ENCODE results near the gene SMIM5.

SMIM5 gene

DNA sequence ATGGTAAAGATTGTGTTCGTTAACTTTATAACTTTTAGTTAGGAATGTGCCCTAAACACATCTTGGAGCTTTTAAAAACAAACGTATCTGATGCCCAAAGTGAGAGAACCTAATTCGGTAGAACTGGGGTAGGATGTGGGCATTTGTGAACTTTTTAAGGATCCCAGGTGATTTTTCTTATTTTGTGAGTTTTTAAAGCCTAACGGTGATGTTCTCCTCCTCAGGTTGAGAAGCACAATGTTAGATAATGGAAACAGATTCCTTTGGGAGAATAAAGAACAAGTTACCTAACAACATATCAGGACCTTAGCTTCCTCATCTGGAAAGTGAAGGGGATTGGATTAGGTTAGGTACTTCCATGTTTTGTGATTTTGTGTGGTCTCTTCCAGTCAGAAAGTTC lies 34.6 kb downstream of the SMIM5 start:
- no peak for DNase-seq (ENCODE audit: low spot score)

GRCh38 chr17:75668489-75668888 lies 35.3 kb downstream of the SMIM5 start:
- DNase-seq (ENCODE audit: low spot score), result no peak

DNA sequence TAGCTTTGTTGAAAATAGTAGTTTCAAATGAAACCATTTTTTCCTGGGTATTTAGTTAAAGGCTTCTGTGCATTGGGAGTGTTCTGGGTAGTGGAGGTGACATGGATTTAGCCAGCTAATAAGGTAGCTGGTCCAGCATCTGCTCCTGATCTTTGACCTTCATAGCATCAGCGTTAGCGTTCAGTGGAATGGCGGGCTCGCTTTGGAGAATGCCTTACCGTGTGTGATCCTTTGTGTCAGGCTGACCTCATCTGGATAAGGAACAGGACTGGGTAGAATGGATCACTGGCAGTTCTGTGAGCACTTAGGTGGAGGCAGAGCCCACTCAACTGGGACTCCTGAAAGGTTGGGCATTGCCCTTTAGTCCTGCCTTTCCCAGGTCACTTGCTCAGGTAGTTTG lies 37.6 kb downstream of the SMIM5 start:
- no peak for DNase-seq (ENCODE audit: low spot score)

GRCh38 chr17:75672011-75672410 lies 38.8 kb downstream of the SMIM5 start:
- DNase-seq (ENCODE audit: low spot score), result no peak

DNA sequence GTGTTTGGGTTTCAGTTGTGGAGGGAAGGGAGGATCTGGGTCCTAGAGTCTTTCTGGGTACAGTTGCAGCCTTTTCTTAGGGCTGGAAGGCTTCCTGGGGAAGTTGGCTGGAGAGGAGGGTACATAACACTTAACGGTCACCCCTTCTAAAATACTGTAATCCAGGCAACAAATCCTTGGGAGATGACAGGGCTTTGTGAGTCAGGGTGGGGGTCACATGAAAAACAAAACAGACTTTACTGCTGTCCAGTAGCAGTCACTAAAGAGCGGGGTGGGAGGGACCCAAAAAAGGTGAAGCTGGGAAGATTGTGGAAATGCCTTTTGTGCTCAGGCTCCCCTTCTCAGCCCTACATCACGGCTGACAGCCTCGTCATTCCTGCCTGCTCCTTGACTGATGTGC lies 40.3 kb downstream of the SMIM5 start:
- DNase-seq (ENCODE audit: low spot score), result no peak

DNA sequence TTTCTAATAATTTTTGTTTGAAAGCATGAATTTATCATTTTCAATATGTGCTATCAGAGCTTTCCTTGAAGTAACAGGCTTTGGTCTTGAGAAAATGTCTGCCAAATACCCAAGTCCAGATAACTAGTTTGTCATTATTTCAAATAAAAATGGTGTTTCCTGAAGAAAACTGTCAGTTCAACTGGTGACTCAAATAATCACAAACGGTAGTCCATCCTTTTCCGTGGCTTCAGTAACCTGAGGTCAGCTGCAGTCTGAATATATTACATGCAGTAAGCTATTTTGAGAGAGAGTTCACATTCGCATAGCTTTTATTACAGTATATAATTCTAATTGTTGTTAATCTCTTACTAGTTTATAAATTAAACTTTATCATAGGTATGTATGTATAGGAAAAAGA lies 43.2 kb downstream of the SMIM5 start:
- DNase-seq (ENCODE audit: low spot score), result no peak

GRCh38 chr17:75679706-75680211 lies 46.5 kb downstream of the SMIM5 start:
- no peak for DNase-seq (ENCODE audit: low spot score)

GRCh38 chr17:75680431-75680830 lies 47.2 kb downstream of the SMIM5 start:
- no peak for DNase-seq (ENCODE audit: low spot score)

DNA sequence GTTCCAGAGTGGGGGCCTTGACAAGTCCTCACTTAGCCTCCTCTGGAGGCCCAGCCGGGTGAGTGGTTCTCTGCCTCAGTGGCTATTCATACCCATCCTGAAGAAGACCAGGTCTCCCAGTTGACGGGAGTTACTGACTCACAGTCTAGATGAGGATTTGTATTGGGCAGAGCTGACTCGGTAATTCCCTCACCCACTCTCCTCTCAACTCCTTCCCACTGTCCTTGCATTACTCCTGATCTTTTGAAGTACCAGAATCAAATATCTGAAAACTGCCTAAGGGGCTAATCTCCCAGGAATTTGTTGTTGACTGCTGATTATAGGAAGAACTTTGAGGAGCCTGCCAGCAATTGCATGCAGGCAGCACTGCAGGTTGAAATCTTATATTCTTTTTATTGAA lies 48.1 kb downstream of the SMIM5 start:
- no peak for DNase-seq (ENCODE audit: low spot score)

- no peak for DNase-seq (ENCODE audit: low spot score)
Observed at GRCh38 chr17:75683583-75683982, 50.3 kb downstream of the SMIM5 start.

DNA sequence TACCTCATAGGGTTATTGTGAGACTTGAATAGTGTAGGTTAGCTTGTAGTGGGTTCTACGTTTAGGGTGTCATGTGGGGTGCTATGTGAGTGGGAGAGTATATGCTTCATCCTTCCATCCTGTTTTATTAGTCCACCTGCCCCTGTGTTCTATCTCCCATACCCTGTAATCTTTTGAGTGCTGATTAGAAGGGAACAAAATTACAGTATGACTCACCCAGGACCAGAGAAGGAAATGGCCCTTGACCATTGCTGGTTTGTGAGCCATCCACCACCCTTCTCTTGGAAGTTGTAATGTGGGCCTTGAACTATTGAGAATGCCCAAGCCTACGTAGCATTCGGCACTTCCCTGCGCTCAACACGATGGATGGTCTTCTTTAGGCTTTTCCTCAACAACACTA lies 51.0 kb downstream of the SMIM5 start:
- no peak for DNase-seq (ENCODE audit: low spot score)

DNA sequence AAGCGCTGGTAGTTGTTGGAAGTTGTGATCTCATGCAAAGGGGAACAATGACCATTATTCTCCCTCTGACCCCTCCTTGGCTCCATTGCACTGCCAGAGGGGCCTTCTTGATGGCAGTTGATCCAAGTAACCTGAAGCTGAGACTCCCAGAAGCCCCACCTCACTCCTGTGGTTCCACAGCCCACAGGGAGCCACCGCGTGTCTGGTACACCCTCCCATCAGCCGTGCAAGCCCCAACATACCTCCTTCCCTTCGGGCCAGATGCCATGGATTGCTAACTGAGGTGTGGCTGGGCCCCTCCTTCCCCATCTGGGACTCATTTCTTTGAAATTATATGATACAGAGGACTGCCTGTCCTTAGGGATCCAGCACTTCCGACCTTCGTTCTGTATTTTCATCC lies 51.7 kb downstream of the SMIM5 start:
- no peak for DNase-seq (ENCODE audit: low spot score)

- no peak for DNase-seq (ENCODE audit: low spot score)
Observed at GRCh38 chr17:75685499-75685898, 52.3 kb downstream of the SMIM5 start.

DNA sequence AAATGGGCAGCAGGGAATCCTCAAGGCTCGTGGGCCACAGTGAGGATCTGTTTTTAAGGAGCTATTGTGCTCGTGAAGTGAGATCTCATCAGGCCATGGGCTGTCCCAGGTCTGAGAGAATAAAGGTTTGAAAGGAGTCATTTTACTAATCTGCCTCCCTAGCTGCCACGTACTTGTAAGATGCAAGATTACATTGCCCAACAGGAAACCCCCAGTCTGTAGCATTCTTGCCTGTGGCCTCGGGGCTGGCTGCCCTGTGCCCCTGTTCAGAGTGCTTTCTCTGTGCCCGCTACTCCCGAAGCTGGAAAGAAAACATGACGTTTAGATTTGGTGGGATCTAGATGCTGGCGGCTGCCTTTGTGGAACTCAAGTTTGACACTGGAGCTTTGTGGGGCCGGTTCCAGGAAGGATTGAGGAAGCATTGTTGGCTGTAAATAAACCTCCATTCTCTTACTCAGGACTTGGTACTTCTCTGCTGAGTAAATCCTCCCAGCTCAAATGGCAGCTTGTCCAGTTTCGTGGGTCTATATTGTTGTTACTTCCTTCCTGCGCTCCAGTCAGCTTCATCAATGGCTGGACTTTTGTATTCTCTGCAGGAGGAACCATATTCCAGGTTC lies 55.1 kb downstream of the SMIM5 start:
- no peak for DNase-seq (ENCODE audit: low spot score)

DNA sequence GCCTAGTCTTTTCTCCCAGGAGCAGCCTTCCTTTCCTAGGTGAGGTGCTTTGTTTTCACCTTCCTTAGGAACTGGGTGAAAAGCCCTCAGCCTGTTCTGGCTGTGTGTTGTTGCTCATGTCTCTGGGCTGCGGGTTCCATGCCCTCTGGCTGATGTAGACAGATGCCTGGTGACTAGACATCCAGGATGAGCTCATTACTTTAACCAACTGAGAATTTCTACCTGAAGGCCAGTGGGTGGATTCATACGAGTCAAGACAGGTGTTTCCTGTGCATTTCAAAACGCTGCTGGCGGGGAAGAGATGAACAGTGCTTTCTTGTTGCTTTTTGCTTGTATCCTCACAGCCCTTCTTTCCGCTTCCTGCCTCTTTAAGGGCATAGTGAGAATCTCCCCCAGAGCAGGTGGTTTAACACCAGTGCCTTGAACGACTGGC lies 56.2 kb downstream of the SMIM5 start:
- peak; percentile 43 for DNase-seq (ENCODE audit: low spot score)

Measured in CD4-positive, alpha-beta T cell treated with Interleukin-15 for 4 hours (primary cell).